Natural killer cell (primary cell): ENCODE data around the gene LMNA. TPM values are rescaled to one million over a fixed set of nuclear protein-coding genes. Genes with fewer than 3 reads are reported as not detected.
"Not testable (repeated sequence)": the region's sequence is repeated elsewhere in the genome, so short reads cannot be mapped to it uniquely, and the experiment has no call there.

Experiments
- ATAC-seq, 3 donors: fragments of 150-1000 bp in 2 of 3; fragments of 200-7000 bp in 1 of 3; cut with Tn5 transposase; 1 replicate in 1 of 3; 2 replicates in 2 of 3; pipeline ENCODE4 v1.10.0; 2021; ENCODE audit warnings: mild to moderate bottlenecking in 2 of 3, moderate library complexity in 2 of 3
- DNase-seq, 2 donors: peaks; one replicate each; pipeline versions ENCODE4 v3.0.0 to v3.0.0-alpha.2; 2013 to 2021; ENCODE audit warnings: mixed read lengths in 1 of 2
- H3K27ac ChIP-seq: one replicate; pipeline ENCODE4 v1.5.1; 2013; ENCODE audit warnings: mild to moderate bottlenecking, low read length
- H3K27me3 ChIP-seq: one replicate; pipeline ENCODE4 v1.6.1; 2013; ENCODE audit warnings: low read length; ENCODE audit not compliant: control insufficient read depth, insufficient read depth
- H3K36me3 ChIP-seq: one replicate; pipeline ENCODE4 v1.6.1; 2013; ENCODE audit warnings: low read length; ENCODE audit not compliant: control insufficient read depth, insufficient read depth
- H3K4me1 ChIP-seq: one replicate; pipeline ENCODE4 v1.6.1; 2013; ENCODE audit warnings: low read length; ENCODE audit not compliant: control insufficient read depth, insufficient read depth
- H3K4me3 ChIP-seq: one replicate; pipeline ENCODE4 v1.5.1; 2013; ENCODE audit warnings: low read length
- H3K9me3 ChIP-seq: one replicate; pipeline ENCODE4 v1.6.1; 2013; ENCODE audit warnings: low read length; ENCODE audit not compliant: control insufficient read depth, insufficient read depth
- H3K27ac Mint-ChIP-seq, 2 donors: one replicate each; pipeline ENCODE4 v1.8.0; 2022; ENCODE audit warnings: mild to moderate bottlenecking in 2 of 2, mixed read lengths in 2 of 2, moderate library complexity in 1 of 2
- H3K27me3 Mint-ChIP-seq, 2 donors: one replicate each; pipeline ENCODE4 v1.8.0; 2022; ENCODE audit warnings: low read depth in 2 of 2, mixed read lengths in 2 of 2
- H3K36me3 Mint-ChIP-seq: one replicate; pipeline ENCODE4 v1.8.0; 2022; ENCODE audit warnings: mixed read lengths
- H3K4me1 Mint-ChIP-seq, 2 donors: one replicate each; pipeline ENCODE4 v1.8.0; 2022; ENCODE audit warnings: mixed read lengths in 2 of 2
- H3K4me3 Mint-ChIP-seq: one replicate; pipeline ENCODE4 v1.8.0; 2022; ENCODE audit warnings: mild to moderate bottlenecking, moderate library complexity, mixed read lengths
- H3K9me3 Mint-ChIP-seq, 2 donors: one replicate each; pipeline ENCODE4 v1.8.0; 2022; ENCODE audit warnings: mixed read lengths in 2 of 2
- WGBS: methylation state at CpG from one replicate; pipeline ENCODE4 v1.1.7; 2013; ENCODE audit warnings: missing lambda C conversion rate; ENCODE audit not compliant: insufficient coverage; 5-methylcytosine and 5-hydroxymethylcytosine counted together
- intact Hi-C: fragments of 100-400 bp; cut with micrococcal nuclease; formaldehyde crosslinking; loops from one replicate; pipeline ENCODE4 v1.14.2; 2022
- total RNA-seq, 4 donors: library from RNA; stranded (reverse); fragments of 120-200 nt in 1 of 4; gene quantifications; one replicate each; pipeline versions ENCODE4 v1.2.3 to v1.2.4, GENCODE V29; 2013 to 2022
- TF ChIP-seq, protein P1 (sequence below): fragments of 200-600 bp; IDR thresholded peaks from one replicate; pipeline ENCODE4 v1.8.0; 2022; ENCODE audit warnings: antibody characterized with exemption

LMNA gene
- total RNA-seq, 3 donors from 2014 or later (not counting 1 experiment from before 2014, with no cell fraction given) = 201 to 504 (median 273) TPM

DNA sequence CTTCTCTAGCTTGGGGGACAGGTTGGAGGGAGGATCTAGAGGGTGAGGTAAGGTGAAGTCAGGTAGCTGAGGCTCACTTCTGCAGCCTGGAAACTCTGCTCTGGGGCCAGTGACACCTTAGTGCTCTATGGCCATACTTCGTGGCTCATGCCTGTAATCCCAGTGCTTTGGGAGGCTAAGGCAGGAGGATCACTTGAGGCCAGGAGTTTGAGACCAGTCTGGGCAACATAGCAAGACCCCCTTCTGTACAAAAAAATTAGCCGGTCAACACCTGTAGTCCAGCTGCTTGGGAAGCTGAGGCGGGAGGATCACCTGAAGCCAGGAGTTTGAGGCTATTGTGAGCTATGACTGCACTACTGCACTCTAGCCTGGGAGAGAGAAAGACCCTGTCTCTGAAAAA is 5.8 kb downstream of the LMNA start:
- intact Hi-C loops = no loop called here
- Histone ChIP-seq H3K27ac (no peak overlapping the region), H3K4me1 (peaks cover 48% of the 10 kb centered on the region), H3K36me3 (no peaks in the 10 kb centered on the region), H3K9me3 (no peaks in the 10 kb centered on the region), H3K27me3 (peaks cover 8% of the 10 kb centered on the region), H3K4me3 (no peak overlapping the region)
- TF ChIP-seq, protein P1, sequence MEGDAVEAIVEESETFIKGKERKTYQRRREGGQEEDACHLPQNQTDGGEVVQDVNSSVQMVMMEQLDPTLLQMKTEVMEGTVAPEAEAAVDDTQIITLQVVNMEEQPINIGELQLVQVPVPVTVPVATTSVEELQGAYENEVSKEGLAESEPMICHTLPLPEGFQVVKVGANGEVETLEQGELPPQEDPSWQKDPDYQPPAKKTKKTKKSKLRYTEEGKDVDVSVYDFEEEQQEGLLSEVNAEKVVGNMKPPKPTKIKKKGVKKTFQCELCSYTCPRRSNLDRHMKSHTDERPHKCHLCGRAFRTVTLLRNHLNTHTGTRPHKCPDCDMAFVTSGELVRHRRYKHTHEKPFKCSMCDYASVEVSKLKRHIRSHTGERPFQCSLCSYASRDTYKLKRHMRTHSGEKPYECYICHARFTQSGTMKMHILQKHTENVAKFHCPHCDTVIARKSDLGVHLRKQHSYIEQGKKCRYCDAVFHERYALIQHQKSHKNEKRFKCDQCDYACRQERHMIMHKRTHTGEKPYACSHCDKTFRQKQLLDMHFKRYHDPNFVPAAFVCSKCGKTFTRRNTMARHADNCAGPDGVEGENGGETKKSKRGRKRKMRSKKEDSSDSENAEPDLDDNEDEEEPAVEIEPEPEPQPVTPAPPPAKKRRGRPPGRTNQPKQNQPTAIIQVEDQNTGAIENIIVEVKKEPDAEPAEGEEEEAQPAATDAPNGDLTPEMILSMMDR = no peak
- Mint-ChIP-seq H3K4me3 (no peak overlapping the region), H3K27ac (peak overlapping the region in 1 of 2 donors; percentile 70), H3K27me3 (peaks cover 8 to 11% of the 10 kb centered on the region in 2 donors), H3K36me3 (no peaks in the 10 kb centered on the region), H3K9me3 (no peaks in the 10 kb centered on the region), H3K4me1 (peaks cover 18 to 36% of the 10 kb centered on the region in 2 donors)
- DNase-seq (no peak), ATAC-seq (no peak)
- 88% methylated on average over 3 of the region's 3 CpGs for WGBS

DNA sequence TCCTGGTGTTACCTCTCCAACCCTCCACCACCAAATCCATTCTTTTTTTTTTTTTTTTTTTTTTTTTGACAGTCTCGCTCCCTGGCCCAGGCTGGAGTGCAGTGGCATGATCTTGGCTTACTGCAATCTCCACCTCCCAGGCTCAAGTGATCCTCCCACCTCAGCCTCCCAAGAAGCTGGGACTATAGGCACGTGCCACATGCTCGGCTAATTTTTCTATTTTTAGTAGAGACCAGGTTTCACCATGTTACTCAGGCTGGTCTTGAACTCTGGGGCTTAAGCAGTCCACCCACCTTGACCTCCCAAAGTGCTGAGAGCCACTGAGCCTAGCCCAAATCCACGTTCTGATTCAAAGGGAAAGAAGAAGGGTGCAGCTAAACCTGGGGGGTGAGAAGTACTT is 6.5 kb downstream of the LMNA start:
- WGBS = 60% methylated on average over 2 of the region's 4 CpGs

DNA sequence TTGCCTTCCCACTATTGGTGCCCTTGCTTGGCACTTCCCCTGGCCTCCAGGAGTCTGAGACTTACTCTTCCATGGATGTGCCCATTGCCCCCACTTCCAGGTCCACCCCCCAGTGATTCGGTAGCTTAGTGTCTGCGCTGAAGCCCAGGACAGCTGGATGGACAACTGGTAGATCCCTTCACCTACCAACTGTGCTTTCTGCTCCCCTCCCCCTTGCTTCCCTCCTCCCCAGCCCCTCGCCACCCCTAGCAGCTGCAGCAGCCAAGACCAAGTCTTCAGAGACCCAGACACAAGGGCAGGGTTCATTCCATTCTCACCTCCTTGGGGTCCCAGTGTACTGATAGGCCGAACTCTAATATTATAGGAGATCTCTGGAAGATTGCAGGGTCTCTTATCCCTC is 6.9 kb downstream of the LMNA start:
- peaks cover 4 to 8% of the 10 kb centered on the region in 2 donors for H3K27me3 Mint-ChIP-seq
- 100% methylated on average over 3 of the region's 4 CpGs for WGBS
- H3K4me3 Mint-ChIP-seq = no peak overlapping the region
- no peak overlapping the region for H3K27ac ChIP-seq
- H3K27me3 ChIP-seq = no peaks in the 10 kb centered on the region
- peaks cover 49% of the 10 kb centered on the region for H3K4me1 ChIP-seq
- H3K4me3 ChIP-seq = no peak overlapping the region
- DNase-seq = no peak
- no peaks in the 10 kb centered on the region for H3K36me3 ChIP-seq
- no peaks in the 10 kb centered on the region for H3K36me3 Mint-ChIP-seq
- no peak for ATAC-seq
- H3K9me3 Mint-ChIP-seq = no peaks in the 10 kb centered on the region
- peak overlapping the region in 1 of 2 donors; percentile 24 for H3K27ac Mint-ChIP-seq
- intact Hi-C loops = no loop called here
- no peaks in the 10 kb centered on the region for H3K9me3 ChIP-seq
- H3K4me1 Mint-ChIP-seq = peaks cover 11 to 34% of the 10 kb centered on the region in 2 donors
- TF ChIP-seq, protein P1 = no peak

More for the DNA sequence above, 6.5 kb downstream of the LMNA start:
- ATAC-seq, H3K9me3 ChIP-seq, DNase-seq, H3K36me3 Mint-ChIP-seq, H3K27me3 ChIP-seq, H3K27ac Mint-ChIP-seq, H3K4me3 ChIP-seq, H3K27ac ChIP-seq, H3K27me3 Mint-ChIP-seq, H3K36me3 ChIP-seq, intact Hi-C loops, H3K9me3 Mint-ChIP-seq, H3K4me3 Mint-ChIP-seq: not testable (repeated sequence)
- peaks cover 15 to 34% of the 10 kb centered on the region in 2 donors for H3K4me1 Mint-ChIP-seq
- H3K4me1 ChIP-seq = peaks cover 48% of the 10 kb centered on the region

DNA sequence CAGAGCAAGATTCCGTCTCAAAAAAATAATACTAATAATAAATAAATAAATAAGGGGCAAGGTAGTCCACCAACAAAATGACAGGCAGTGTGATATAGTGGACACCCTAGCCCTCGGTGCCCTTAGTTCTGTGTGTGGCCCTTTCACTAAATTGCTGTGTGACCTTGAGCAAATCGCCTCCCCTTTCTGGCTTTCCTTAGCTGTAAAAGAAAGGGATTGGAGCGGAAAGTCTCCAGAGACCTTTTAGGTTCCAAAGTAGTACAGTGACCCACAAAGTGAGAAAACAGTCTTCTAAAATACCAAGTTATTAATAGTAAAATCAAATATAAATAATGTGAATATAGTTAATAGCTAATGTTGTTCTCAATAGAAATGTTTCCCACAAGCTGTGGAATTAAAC is 7.6 kb downstream of the LMNA start:
- H3K9me3 ChIP-seq = no peaks in the 10 kb centered on the region
- peak overlapping the region in 1 of 2 donors; percentile 89 for H3K27ac Mint-ChIP-seq
- no peaks in the 10 kb centered on the region for H3K27me3 ChIP-seq
- TF ChIP-seq, protein P1 = no peak
- H3K9me3 Mint-ChIP-seq = no peaks in the 10 kb centered on the region
- no peak for DNase-seq
- H3K4me3 Mint-ChIP-seq = no peak overlapping the region
- peaks cover 55% of the 10 kb centered on the region for H3K4me1 ChIP-seq
- H3K27me3 Mint-ChIP-seq = peaks cover 2 to 8% of the 10 kb centered on the region in 2 donors
- no peaks in the 10 kb centered on the region for H3K36me3 Mint-ChIP-seq
- ATAC-seq = no peak
- WGBS = 87% methylated on average over 2 of the region's 4 CpGs
- intact Hi-C loops = no loop called here
- H3K4me1 Mint-ChIP-seq = peaks cover 11 to 38% of the 10 kb centered on the region in 2 donors
- H3K36me3 ChIP-seq = no peaks in the 10 kb centered on the region
- H3K27ac ChIP-seq = no peak overlapping the region
- no peak overlapping the region for H3K4me3 ChIP-seq
